ENCODE measurements around the gene EXD3. TPM values are rescaled to one million over a fixed set of nuclear protein-coding genes. Genes with fewer than 3 reads are reported as not detected.
A peak's percentile ranks its signal among the peaks of the same experiment; 100 is the strongest.

EXD3 gene
- total and polyA plus RNA-seq, 9 of the 15 experiments (the other 6 are each of a cell fraction or from before 2014, with no cell fraction given), result 0.29 to 12.5 (median 3.9) TPM

GRCh38 chr9:137412431-137412830 is 10.5 kb downstream of the EXD3 start:
- 74% methylated on average over 10 of the region's 10 CpGs for WGBS (ENCODE audit: insufficient coverage, low coverage, missing lambda C conversion rate)
- Histone ChIP-seq H3K79me2 (ENCODE audit: control insufficient read depth, insufficient read depth, low read length) (peaks cover 50% of the 10 kb centered on the region), H3K9me3 (replicated peaks; ENCODE audit: control insufficient read depth, insufficient read depth, low read depth, low read length) (no peaks in the 10 kb centered on the region), H3K4me2 (ENCODE audit: insufficient read depth, low read length) (peak overlapping the region; percentile 52; the same call in 1 of the 2 replicates), H3K4me1 (replicated peaks in 1 of 2; ENCODE audit: control insufficient read depth in 2 of 2, insufficient read depth in 2 of 2, low read length in 2 of 2) (peaks cover 20 to 71% of the 10 kb centered on the region in 2 experiments), H4K20me1 (replicated peaks; ENCODE audit: control insufficient read depth, insufficient read depth, low read length) (no peaks in the 10 kb centered on the region), H3K4me3 (no peak overlapping the region), H3K36me3 (ENCODE audit: control insufficient read depth, insufficient read depth, low read length) (no peaks in the 10 kb centered on the region; the same call in 2 of the 3 replicates), H3K9me1 (ENCODE audit: control insufficient read depth, insufficient read depth, low read length) (no peaks in the 10 kb centered on the region), H3K27ac (ENCODE audit: extremely low read depth, low read depth, low read length) (peak overlapping the region; percentile 87), H2AFZ (ENCODE audit: low read depth, low read length) (peak overlapping the region; percentile 33; the same call in 1 of the 2 replicates), H3K27me3 (ENCODE audit: control insufficient read depth in 2 of 2, insufficient read depth in 2 of 2, low read length in 2 of 2) (no peaks in the 10 kb centered on the region), H3K9ac (ENCODE audit: insufficient read depth in 1 of 2, low read depth in 2 of 2, low read length in 2 of 2) (peak overlapping the region; percentile 62 to 81)
- FAIRE-seq, result peak; percentile 60
- in situ Hi-C loops (cut with MboI) (no loop called here), intact Hi-C loops (cut with micrococcal nuclease) (no loop called here)
- POLR2A ChIA-PET, result interaction anchor here (0.6 to 2.0 kb wide), 3 partner anchors 10 to 135 kb away, joined by 3 to 8 read pairs (median 3); partner anchors contain the start of genes EXD3, NOXA1 and TOR4A
- peak; percentile 38 for ATAC-seq
- CTCF ChIA-PET (ENCODE audit: low intra/inter-chr PET ratio), result no interaction called here
- DNase-seq (ENCODE audit: extremely low read depth in 1 of 4, low spot score in 3 of 4), result peak in 1 of 4 experiments; percentile 32
- no TSS peak for BruUV-seq (replicated peaks)
- TF ChIP-seq MLLT1 (IDR thresholded peaks at IDR 0.05) (peak in 1 of 2 experiments; percentile 70; a peak in 2 of 4 replicates), ZBTB11 (CRISPR knock-in tag; IDR thresholded peaks at IDR 0.05) (no peak), ZNF277 (CRISPR knock-in tag; IDR thresholded peaks at IDR 0.05; ENCODE audit: borderline replicate concordance) (no peak), NRF1 (conservative IDR thresholded peaks at IDR 0.05 in 1 of 2, IDR thresholded peaks at IDR 0.05 in 1 of 2) (no peak), HOXB6 (CRISPR knock-in tag; IDR thresholded peaks at IDR 0.05; ENCODE audit: borderline replicate concordance) (no peak), YY1 (IDR thresholded peaks at IDR 0.05; ENCODE audit: borderline replicate concordance in 1 of 3, control insufficient read depth in 1 of 3, extremely low read depth in 1 of 3, insufficient read depth in 3 of 3, insufficient read length in 1 of 3, insufficient replicate concordance in 2 of 3, low read depth in 1 of 3, low read length in 2 of 3) (peak in 2 of 3 experiments; percentile 16 to 56), ZNF584 (CRISPR knock-in tag; IDR thresholded peaks at IDR 0.05; ENCODE audit: low read depth) (0 out of 2 replicates have a peak, but pooled peaks have one; percentile 13), ARID4B (CRISPR knock-in tag; IDR thresholded peaks at IDR 0.05) (no peak)
